ENCODE results near the gene PRR16. TPM values are rescaled to one million over a fixed set of nuclear protein-coding genes. Genes with fewer than 3 reads are reported as not detected.

Gene PRR16
- total RNA-seq, 1 experiment from 2014 or later, result 0.42 TPM

- no peaks in the 10 kb centered on the region for H3K9me3 Mint-ChIP-seq
- ChIA-PET CTCF (no interaction called here), POLR2A (no interaction called here)
- H3K27me3 Mint-ChIP-seq (ENCODE audit: low read depth), result no peaks in the 10 kb centered on the region
- DNase-seq (ENCODE audit: low spot score), result no peak
- H3K27ac Mint-ChIP-seq, result peak overlapping the region; percentile 37; the same call in 1 of the 2 replicates
- peaks cover 57% of the 10 kb centered on the region for H3K4me1 Mint-ChIP-seq
- H3K36me3 Mint-ChIP-seq, result no peaks in the 10 kb centered on the region
- no peak overlapping the region for H3K4me3 Mint-ChIP-seq
- ATAC-seq, result no peak
- no peak for TF ChIP-seq FOXP1 (CRISPR knock-in tag; IDR thresholded peaks at IDR 0.05; ENCODE audit: borderline replicate concordance)
- no peak for TF ChIP-seq ATF1 (CRISPR knock-in tag; IDR thresholded peaks at IDR 0.05)
- no peak for TF ChIP-seq FOXP4 (CRISPR knock-in tag; IDR thresholded peaks at IDR 0.05)
- TF ChIP-seq AFF4 (CRISPR knock-in tag; IDR thresholded peaks at IDR 0.05; ENCODE audit: borderline replicate concordance), result no peak
- no peak for TF ChIP-seq ERG (CRISPR knock-in tag; IDR thresholded peaks at IDR 0.05)
- no peak for TF ChIP-seq PREB (CRISPR knock-in tag; IDR thresholded peaks at IDR 0.05; ENCODE audit: borderline replicate concordance)
- TF ChIP-seq JUN (CRISPR knock-in tag; IDR thresholded peaks at IDR 0.05), result no peak
- no peak for TF ChIP-seq ETV6 (CRISPR knock-in tag; IDR thresholded peaks at IDR 0.05)
- TF ChIP-seq ZNF219 (CRISPR knock-in tag; IDR thresholded peaks at IDR 0.05; ENCODE audit: borderline replicate concordance), result no peak
- no peak for TF ChIP-seq ZNF416 (CRISPR knock-in tag; IDR thresholded peaks at IDR 0.05)
- TF ChIP-seq ZNF532 (CRISPR knock-in tag; IDR thresholded peaks at IDR 0.05; ENCODE audit: borderline replicate concordance), result no peak
- TF ChIP-seq ESRRA (CRISPR knock-in tag; IDR thresholded peaks at IDR 0.05; ENCODE audit: borderline replicate concordance), result no peak
- TF ChIP-seq ATF6 (CRISPR knock-in tag; IDR thresholded peaks at IDR 0.05), result no peak
- no peak for TF ChIP-seq GTF2I (CRISPR knock-in tag; conservative IDR thresholded peaks at IDR 0.05)
- no peak for TF ChIP-seq ZNF138 (CRISPR knock-in tag; conservative IDR thresholded peaks at IDR 0.05)
- TF ChIP-seq CREM (CRISPR knock-in tag; IDR thresholded peaks at IDR 0.05), result no peak
- TF ChIP-seq GRHL2 (CRISPR knock-in tag; IDR thresholded peaks at IDR 0.05; ENCODE audit: insufficient replicate concordance, severe bottlenecking), result no peak
- no peak for TF ChIP-seq NFATC4 (CRISPR knock-in tag; IDR thresholded peaks at IDR 0.05)
These were observed 48.9 kb downstream of the PRR16 start for GRCh38 chr5:120512791-120513650.

Data from WTC11 (cell line).